Measurements from ENCODE around the gene APOA5. TPM values are rescaled to one million over a fixed set of nuclear protein-coding genes. Genes with fewer than 3 reads are reported as not detected.

Gene APOA5
- total RNA-seq, 1 experiment from 2014 or later = 0.11 TPM

GRCh38 chr11:116833816-116834534 is 42.3 kb upstream of the APOA5 start:
- no peak overlapping the region for H2BK120ac ChIP-seq (ENCODE audit: low read depth, low read length, poor library complexity, severe bottlenecking)
- no peak overlapping the region for H3K27ac ChIP-seq (ENCODE audit: insufficient read length, low read depth, low read length)
- H3K18ac ChIP-seq (ENCODE audit: insufficient read length, low read depth, low read length) = no peak overlapping the region
- no peak overlapping the region for H3K9ac ChIP-seq (ENCODE audit: extremely low read depth, insufficient read length, low read length)
- no peak overlapping the region for H3K14ac ChIP-seq (ENCODE audit: insufficient read depth, low read length)
- H2AK5ac ChIP-seq (ENCODE audit: insufficient read length, low read length) = no peak overlapping the region
- H3K56ac ChIP-seq (ENCODE audit: insufficient read length, low read depth, low read length) = no peak overlapping the region
- H3K79me2 ChIP-seq (ENCODE audit: insufficient read depth, low read length) = no peaks in the 10 kb centered on the region
- no peak overlapping the region for H2BK20ac ChIP-seq (ENCODE audit: low read depth, low read length, poor library complexity, severe bottlenecking)
- no peak overlapping the region; a peak in 1 of 7 replicates for H3K27ac Mint-ChIP-seq
- no peaks in the 10 kb centered on the region for H3K4me1 ChIP-seq (ENCODE audit: insufficient read depth, low read length)
- H3K4me2 ChIP-seq (ENCODE audit: insufficient read depth, insufficient read length, low read length) = no peak overlapping the region
- TF ChIP-seq, protein P1, sequence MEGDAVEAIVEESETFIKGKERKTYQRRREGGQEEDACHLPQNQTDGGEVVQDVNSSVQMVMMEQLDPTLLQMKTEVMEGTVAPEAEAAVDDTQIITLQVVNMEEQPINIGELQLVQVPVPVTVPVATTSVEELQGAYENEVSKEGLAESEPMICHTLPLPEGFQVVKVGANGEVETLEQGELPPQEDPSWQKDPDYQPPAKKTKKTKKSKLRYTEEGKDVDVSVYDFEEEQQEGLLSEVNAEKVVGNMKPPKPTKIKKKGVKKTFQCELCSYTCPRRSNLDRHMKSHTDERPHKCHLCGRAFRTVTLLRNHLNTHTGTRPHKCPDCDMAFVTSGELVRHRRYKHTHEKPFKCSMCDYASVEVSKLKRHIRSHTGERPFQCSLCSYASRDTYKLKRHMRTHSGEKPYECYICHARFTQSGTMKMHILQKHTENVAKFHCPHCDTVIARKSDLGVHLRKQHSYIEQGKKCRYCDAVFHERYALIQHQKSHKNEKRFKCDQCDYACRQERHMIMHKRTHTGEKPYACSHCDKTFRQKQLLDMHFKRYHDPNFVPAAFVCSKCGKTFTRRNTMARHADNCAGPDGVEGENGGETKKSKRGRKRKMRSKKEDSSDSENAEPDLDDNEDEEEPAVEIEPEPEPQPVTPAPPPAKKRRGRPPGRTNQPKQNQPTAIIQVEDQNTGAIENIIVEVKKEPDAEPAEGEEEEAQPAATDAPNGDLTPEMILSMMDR (conservative IDR thresholded peaks at IDR 0.05) = no peak
- H3T11ph ChIP-seq (ENCODE audit: low read length) = no peak overlapping the region
- H3K9me3 Mint-ChIP-seq = peaks cover 3 to 5% of the 10 kb centered on the region in 2 experiments; a peak in 3 of 5 replicates
- peaks cover 6% of the 10 kb centered on the region for H3K23me2 ChIP-seq (ENCODE audit: insufficient read length, low read depth, low read length, poor library complexity, severe bottlenecking)
- no peak for DNase-seq
- H3K9me3 ChIP-seq (ENCODE audit: control insufficient read depth, low read depth, low read length) = no peaks in the 10 kb centered on the region
- H4K20me1 ChIP-seq (ENCODE audit: control insufficient read depth, insufficient read depth, insufficient read length) = no peaks in the 10 kb centered on the region
- H3K27me3 Mint-ChIP-seq (ENCODE audit: low read depth) = peaks cover 22% of the 10 kb centered on the region
- peaks cover 25 to 28% of the 10 kb centered on the region in 2 experiments for H3K4me1 Mint-ChIP-seq
- H3K23ac ChIP-seq (ENCODE audit: insufficient read length, low read depth, low read length) = no peak overlapping the region
- H2BK5ac ChIP-seq (ENCODE audit: insufficient read length, low read length) = no peak overlapping the region
- H2BK12ac ChIP-seq (ENCODE audit: insufficient read length, low read depth, low read length) = no peak overlapping the region
- no peaks in the 10 kb centered on the region for H3K79me1 ChIP-seq (ENCODE audit: insufficient read depth, low read depth, low read length, poor library complexity, severe bottlenecking)
- no peaks in the 10 kb centered on the region for H3K27me3 ChIP-seq (ENCODE audit: insufficient read depth, low read length)
- H4K91ac ChIP-seq (ENCODE audit: insufficient read length, low read depth, low read length) = no peak overlapping the region
- H3K4me3 Mint-ChIP-seq = no peak overlapping the region
- no peak overlapping the region for H2BK15ac ChIP-seq (ENCODE audit: low read depth, low read length)
- H3K4ac ChIP-seq (ENCODE audit: low read depth, low read length) = no peak overlapping the region
- H2AFZ ChIP-seq (ENCODE audit: low read length) = no peak overlapping the region
- no peaks in the 10 kb centered on the region; a peak in 1 of 7 replicates for H3K36me3 Mint-ChIP-seq (ENCODE audit: insufficient read depth in 1 of 3, low read depth in 3 of 3)
- no peak overlapping the region for H4K5ac ChIP-seq (ENCODE audit: insufficient read length, low read depth, low read length)
- no CpG with 5 or more reads among the region's 14 CpGs for WGBS (ENCODE audit: extremely low coverage, insufficient read length, low lambda C conversion rate)
- no peak overlapping the region for H4K8ac ChIP-seq (replicated peaks; ENCODE audit: insufficient read length, low read depth, low read length)

Data from H9 (cell line).